ENCODE results near the gene MRPL53. TPM values are rescaled to one million over a fixed set of nuclear protein-coding genes. Genes with fewer than 3 reads are reported as not detected.

MRPL53 gene
- total and polyA plus RNA-seq, 2 of the 13 experiments (the other 11 are each of a cell fraction or from before 2014, with no cell fraction given), result 34.3 to 51.9 TPM

DNA sequence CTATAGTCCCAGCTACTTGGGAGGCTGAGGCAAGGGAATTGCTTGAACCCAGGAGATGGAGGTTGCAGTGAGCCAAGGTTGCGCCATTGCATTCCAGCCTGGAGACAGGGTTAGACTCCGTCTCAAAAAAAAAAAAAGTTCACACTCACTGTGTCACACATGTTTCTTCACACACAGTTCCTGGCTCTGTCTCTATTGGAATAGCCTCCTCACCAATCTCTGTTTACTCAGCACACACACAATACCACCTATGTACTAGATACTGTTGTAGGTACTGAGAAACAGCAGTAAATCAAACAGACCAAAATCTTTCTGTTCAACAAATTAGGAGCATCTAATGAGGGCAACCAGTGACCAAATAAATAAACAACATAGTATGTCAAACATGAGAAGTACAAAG lies 13.7 kb upstream of the MRPL53 start (continued):
- TF ChIP-seq CREB1 (IDR thresholded peaks at IDR 0.05) (0 out of 2 replicates have a peak, but pooled peaks have one; percentile 15), CREB1 (CRISPR knock-in tag; IDR thresholded peaks at IDR 0.05) (0 out of 2 replicates have a peak, but pooled peaks have one; percentile 11), ZSCAN31 (CRISPR knock-in tag; IDR thresholded peaks at IDR 0.05; ENCODE audit: low read depth) (no peak), ZNF720 (CRISPR knock-in tag; IDR thresholded peaks at IDR 0.05) (no peak), NCOA5 (CRISPR knock-in tag; IDR thresholded peaks at IDR 0.05) (no peak), PCBP2 (optimal IDR thresholded peaks at IDR 0.05; ENCODE audit: low read depth, low read length, poor library complexity, severe bottlenecking) (no peak), REPIN1 (CRISPR knock-in tag; IDR thresholded peaks at IDR 0.05; ENCODE audit: borderline replicate concordance, low read depth) (no peak), ZNF724P (CRISPR knock-in tag; IDR thresholded peaks at IDR 0.05; ENCODE audit: borderline replicate concordance) (no peak), SAP130 (CRISPR knock-in tag; IDR thresholded peaks at IDR 0.05; ENCODE audit: low read depth) (peak; percentile 41; the same call in 1 of the 2 replicates), JARID2 (CRISPR knock-in tag; IDR thresholded peaks at IDR 0.05; ENCODE audit: insufficient replicate concordance) (no peak), ZNF614 (CRISPR knock-in tag; IDR thresholded peaks at IDR 0.05; ENCODE audit: borderline replicate concordance) (peak; percentile 65; the same call in 1 of the 2 replicates), ZNF350 (CRISPR knock-in tag; IDR thresholded peaks at IDR 0.05; ENCODE audit: borderline replicate concordance, low read depth) (no peak), MBD4 (IDR thresholded peaks at IDR 0.05; ENCODE audit: borderline replicate concordance, low read length) (no peak), ZNF331 (CRISPR knock-in tag; IDR thresholded peaks at IDR 0.05) (peak; percentile 44; the same call in 1 of the 2 replicates), ZMYM2 (CRISPR knock-in tag; IDR thresholded peaks at IDR 0.05) (no peak), ETV5 (CRISPR knock-in tag; IDR thresholded peaks at IDR 0.05; ENCODE audit: borderline replicate concordance) (no peak), KDM2A (CRISPR knock-in tag; IDR thresholded peaks at IDR 0.05; ENCODE audit: borderline replicate concordance, low read depth) (no peak), ZNF354B (CRISPR knock-in tag; IDR thresholded peaks at IDR 0.05) (no peak)
- TF ChIP-seq, protein P1, sequence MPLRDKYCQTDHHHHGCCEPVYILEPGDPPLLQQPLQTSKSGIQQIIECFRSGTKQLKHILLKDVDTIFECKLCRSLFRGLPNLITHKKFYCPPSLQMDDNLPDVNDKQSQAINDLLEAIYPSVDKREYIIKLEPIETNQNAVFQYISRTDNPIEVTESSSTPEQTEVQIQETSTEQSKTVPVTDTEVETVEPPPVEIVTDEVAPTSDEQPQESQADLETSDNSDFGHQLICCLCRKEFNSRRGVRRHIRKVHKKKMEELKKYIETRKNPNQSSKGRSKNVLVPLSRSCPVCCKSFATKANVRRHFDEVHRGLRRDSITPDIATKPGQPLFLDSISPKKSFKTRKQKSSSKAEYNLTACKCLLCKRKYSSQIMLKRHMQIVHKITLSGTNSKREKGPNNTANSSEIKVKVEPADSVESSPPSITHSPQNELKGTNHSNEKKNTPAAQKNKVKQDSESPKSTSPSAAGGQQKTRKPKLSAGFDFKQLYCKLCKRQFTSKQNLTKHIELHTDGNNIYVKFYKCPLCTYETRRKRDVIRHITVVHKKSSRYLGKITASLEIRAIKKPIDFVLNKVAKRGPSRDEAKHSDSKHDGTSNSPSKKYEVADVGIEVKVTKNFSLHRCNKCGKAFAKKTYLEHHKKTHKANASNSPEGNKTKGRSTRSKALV (CRISPR knock-in tag; IDR thresholded peaks at IDR 0.05), result no peak
- TF ChIP-seq, protein P2, sequence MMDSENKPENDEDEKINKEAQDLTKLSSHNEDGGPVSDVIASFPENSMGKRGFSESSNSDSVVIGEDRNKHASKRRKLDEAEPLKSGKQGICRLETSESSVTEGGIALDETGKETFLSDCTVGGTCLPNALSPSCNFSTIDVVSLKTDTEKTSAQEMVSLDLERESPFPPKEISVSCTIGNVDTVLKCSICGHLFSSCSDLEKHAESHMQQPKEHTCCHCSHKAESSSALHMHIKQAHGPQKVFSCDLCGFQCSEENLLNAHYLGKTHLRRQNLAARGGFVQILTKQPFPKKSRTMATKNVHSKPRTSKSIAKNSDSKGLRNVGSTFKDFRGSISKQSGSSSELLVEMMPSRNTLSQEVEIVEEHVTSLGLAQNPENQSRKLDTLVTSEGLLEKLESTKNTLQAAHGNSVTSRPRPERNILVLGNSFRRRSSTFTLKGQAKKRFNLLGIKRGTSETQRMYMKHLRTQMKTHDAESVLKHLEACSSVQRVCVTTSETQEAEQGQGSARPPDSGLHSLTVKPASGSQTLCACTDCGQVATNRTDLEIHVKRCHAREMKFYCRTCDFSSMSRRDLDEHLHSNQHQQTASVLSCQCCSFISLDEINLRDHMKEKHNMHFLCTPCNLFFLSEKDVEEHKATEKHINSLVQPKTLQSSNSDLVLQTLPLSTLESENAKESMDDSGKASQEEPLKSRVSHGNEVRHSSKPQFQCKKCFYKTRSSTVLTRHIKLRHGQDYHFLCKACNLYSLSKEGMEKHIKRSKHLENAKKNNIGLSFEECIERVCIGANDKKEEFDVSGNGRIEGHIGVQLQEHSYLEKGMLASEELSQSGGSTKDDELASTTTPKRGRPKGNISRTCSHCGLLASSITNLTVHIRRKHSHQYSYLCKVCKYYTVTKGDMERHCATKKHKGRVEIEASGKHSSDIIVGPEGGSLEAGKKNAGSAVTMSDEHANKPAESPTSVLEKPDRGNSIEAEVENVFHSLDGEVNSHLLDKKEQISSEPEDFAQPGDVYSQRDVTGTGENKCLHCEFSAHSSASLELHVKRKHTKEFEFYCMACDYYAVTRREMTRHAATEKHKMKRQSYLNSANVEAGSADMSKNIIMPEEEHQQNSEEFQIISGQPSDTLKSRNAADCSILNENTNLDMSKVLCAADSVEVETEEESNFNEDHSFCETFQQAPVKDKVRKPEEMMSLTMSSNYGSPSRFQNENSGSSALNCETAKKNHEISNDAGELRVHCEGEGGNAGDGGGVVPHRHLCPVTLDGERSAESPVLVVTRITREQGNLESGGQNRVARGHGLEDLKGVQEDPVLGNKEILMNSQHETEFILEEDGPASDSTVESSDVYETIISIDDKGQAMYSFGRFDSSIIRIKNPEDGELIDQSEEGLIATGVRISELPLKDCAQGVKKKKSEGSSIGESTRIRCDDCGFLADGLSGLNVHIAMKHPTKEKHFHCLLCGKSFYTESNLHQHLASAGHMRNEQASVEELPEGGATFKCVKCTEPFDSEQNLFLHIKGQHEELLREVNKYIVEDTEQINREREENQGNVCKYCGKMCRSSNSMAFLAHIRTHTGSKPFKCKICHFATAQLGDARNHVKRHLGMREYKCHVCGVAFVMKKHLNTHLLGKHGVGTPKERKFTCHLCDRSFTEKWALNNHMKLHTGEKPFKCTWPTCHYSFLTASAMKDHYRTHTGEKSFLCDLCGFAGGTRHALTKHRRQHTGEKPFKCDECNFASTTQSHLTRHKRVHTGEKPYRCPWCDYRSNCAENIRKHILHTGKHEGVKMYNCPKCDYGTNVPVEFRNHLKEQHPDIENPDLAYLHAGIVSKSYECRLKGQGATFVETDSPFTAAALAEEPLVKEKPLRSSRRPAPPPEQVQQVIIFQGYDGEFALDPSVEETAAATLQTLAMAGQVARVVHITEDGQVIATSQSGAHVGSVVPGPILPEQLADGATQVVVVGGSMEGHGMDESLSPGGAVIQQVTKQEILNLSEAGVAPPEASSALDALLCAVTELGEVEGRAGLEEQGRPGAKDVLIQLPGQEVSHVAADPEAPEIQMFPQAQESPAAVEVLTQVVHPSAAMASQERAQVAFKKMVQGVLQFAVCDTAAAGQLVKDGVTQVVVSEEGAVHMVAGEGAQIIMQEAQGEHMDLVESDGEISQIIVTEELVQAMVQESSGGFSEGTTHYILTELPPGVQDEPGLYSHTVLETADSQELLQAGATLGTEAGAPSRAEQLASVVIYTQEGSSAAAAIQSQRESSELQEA (CRISPR knock-in tag; IDR thresholded peaks at IDR 0.05; ENCODE audit: not compliant biosample characterization), result no peak
- TF ChIP-seq, protein P3, sequence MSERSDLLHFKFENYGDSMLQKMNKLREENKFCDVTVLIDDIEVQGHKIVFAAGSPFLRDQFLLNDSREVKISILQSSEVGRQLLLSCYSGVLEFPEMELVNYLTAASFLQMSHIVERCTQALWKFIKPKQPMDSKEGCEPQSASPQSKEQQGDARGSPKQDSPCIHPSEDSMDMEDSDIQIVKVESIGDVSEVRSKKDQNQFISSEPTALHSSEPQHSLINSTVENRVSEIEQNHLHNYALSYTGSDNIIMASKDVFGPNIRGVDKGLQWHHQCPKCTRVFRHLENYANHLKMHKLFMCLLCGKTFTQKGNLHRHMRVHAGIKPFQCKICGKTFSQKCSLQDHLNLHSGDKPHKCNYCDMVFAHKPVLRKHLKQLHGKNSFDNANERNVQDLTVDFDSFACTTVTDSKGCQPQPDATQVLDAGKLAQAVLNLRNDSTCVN (CRISPR knock-in tag; IDR thresholded peaks at IDR 0.05; ENCODE audit: borderline replicate concordance), result no peak

All from HepG2 (cell line).